COLO668 (cell line): ENCODE measurements around the gene C11orf65.
"Not testable (repeated sequence)": the region's sequence is repeated elsewhere in the genome, so short reads cannot be mapped to it uniquely, and the experiment has no call there.

ENCODE experiments used
- DNase-seq: peaks from one replicate; lab custom pipeline; 2025; ENCODE audit not compliant: unreplicated experiment; lab: John Stamatoyannopoulos, UW

The C11orf65 gene

GRCh38 chr11:108474664-108475463 is 7.5 kb upstream of the C11orf65 start:
- DNase-seq = no peak

- no peak for DNase-seq
Observed at GRCh38 chr11:108472681-108473080, 5.4 kb upstream of the C11orf65 start.

- no peak for DNase-seq
Observed at GRCh38 chr11:108468478-108468864, 1.1 kb upstream of the C11orf65 start.

- no peak for DNase-seq
Observed at GRCh38 chr11:108466405-108466804, 924 bp downstream of the C11orf65 start.

GRCh38 chr11:108453207-108453835 is 14.0 kb downstream of the C11orf65 start:
- no peak for DNase-seq

- not testable (repeated sequence) for DNase-seq
Observed at GRCh38 chr11:108441445-108441844, 25.9 kb downstream of the C11orf65 start.

- DNase-seq = no peak
Observed at GRCh38 chr11:108436594-108436993, 30.7 kb downstream of the C11orf65 start.

GRCh38 chr11:108435066-108435465 is 32.3 kb downstream of the C11orf65 start:
- no peak for DNase-seq

GRCh38 chr11:108432783-108433182 is 34.5 kb downstream of the C11orf65 start:
- no peak for DNase-seq

- no peak for DNase-seq
Observed at GRCh38 chr11:108431997-108432396, 35.3 kb downstream of the C11orf65 start.

GRCh38 chr11:108431370-108431769 is 36.0 kb downstream of the C11orf65 start:
- DNase-seq = no peak

- DNase-seq = peak; percentile 20
Observed at GRCh38 chr11:108417551-108417950, 49.8 kb downstream of the C11orf65 start.

GRCh38 chr11:108414958-108415357 is 52.4 kb downstream of the C11orf65 start:
- DNase-seq = no peak

- no peak for DNase-seq
Observed at GRCh38 chr11:108405706-108406105, 61.6 kb downstream of the C11orf65 start.

- no peak for DNase-seq
Observed at GRCh38 chr11:108403052-108403451, 64.3 kb downstream of the C11orf65 start.

GRCh38 chr11:108402241-108402640 is 65.1 kb downstream of the C11orf65 start:
- no peak for DNase-seq

- DNase-seq = no peak
Observed at GRCh38 chr11:108398439-108398838, 68.9 kb downstream of the C11orf65 start.

- DNase-seq = not testable (repeated sequence)
Observed at GRCh38 chr11:108396672-108397071, 70.7 kb downstream of the C11orf65 start.

- no peak for DNase-seq
Observed at GRCh38 chr11:108394744-108395284, 72.5 kb downstream of the C11orf65 start.

GRCh38 chr11:108393046-108393445 is 74.3 kb downstream of the C11orf65 start:
- DNase-seq = no peak

GRCh38 chr11:108392353-108392752 is 75.0 kb downstream of the C11orf65 start:
- no peak for DNase-seq

GRCh38 chr11:108388576-108388975 is 78.8 kb downstream of the C11orf65 start:
- DNase-seq = no peak
